ENCODE results near the gene PSKH1. TPM values are rescaled to one million over a fixed set of nuclear protein-coding genes. Genes with fewer than 3 reads are reported as not detected.
A peak's percentile ranks its signal among the peaks of the same experiment; 100 is the strongest.

PSKH1 gene
- total and polyA plus RNA-seq, 10 of the 15 experiments (the other 5 are each of a cell fraction or from before 2014, with no cell fraction given) = 0.63 to 20.4 (median 7.8) TPM

DNA sequence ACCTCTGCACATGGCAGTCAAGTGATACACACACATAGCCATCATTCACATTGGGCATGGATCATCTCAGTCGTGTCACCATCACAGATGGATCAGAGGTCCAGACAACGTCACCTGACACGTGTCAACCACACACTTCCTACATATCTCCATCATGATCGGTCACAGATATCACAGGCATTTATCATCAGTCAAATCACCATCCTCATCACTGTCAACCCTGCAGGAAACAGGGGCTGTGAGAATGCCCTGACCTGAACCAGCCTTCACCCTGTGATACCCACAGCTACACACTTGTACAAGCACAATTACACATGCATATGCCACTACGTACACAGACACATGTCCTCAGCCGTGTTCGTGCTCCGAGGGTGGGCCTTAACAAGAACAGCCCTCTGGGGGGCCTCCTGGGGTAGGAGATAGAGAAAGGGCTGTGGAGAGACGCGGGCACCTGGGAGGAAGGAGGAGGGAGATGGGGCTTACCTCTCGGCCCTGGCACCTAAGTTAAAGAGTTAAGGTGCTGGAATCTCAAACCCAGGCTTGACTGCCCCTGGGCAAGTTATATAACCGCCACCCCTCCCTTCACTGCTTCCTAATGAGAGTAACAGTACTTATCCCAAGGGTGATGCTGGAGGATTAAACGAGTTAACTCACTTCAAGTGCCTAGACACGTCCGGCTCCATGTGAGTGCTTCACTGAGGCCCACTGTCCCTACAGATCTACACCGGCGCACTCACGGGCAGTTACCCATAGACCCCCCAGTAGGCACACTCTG is 74.3 kb downstream of the PSKH1 start (continued):
- TF ChIP-seq MAX (IDR thresholded peaks at IDR 0.05; ENCODE audit: low read depth, low read length) (no peak), SPI1 (IDR thresholded peaks at IDR 0.05; ENCODE audit: borderline replicate concordance, insufficient read depth, low read depth, low read length) (no peak; the same call in 1 of the 2 replicates), BHLHE40 (IDR thresholded peaks at IDR 0.05; ENCODE audit: borderline replicate concordance in 1 of 2, low read depth in 2 of 2, low read length in 1 of 2) (peak in 1 of 2 experiments; percentile 22; a peak in 1 of 4 replicates), CHD4 (IDR thresholded peaks at IDR 0.05) (no peak), ZBTB33 (IDR thresholded peaks at IDR 0.05) (no peak), CTCF (IDR thresholded peaks at IDR 0.05 in 2 of 3, conservative IDR thresholded peaks at IDR 0.05 in 1 of 3; ENCODE audit: control insufficient read depth in 2 of 3, extremely low read depth in 1 of 3, insufficient read depth in 1 of 3, low read depth in 3 of 3, low read length in 3 of 3) (peak in 2 of 3 experiments; percentile 7 to 22; a peak in 2 of 6 replicates), BCLAF1 (IDR thresholded peaks at IDR 0.05) (no peak)
